ENCODE results near the gene CIDEA. TPM values are rescaled to one million over a fixed set of nuclear protein-coding genes. Genes with fewer than 3 reads are reported as not detected.
"Not testable (repeated sequence)": the region's sequence is repeated elsewhere in the genome, so short reads cannot be mapped to it uniquely, and the experiment has no call there.

The CIDEA gene
- total and polyA plus RNA-seq, 3 donors from 2014 or later = 0.57 TPM; not detected in 2

DNA sequence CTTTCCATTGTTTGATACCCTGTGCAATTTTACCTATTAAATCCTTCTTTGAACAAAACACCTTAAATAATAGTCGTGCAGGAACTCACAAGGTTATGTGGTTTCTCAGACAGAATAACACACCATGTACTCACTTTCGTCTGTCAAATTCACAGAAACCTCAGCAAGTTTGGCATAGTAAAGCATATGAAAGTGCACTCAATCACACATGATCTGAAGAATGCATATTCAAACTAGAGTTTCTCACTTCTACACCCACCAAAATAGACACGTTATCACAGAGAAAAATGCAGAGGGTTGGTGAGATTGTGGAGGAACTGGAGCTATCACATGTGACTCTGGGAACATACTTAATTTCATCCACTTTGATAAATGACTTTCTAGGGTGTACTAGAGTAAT, 25.9 kb upstream of the CIDEA start:
- H3K27me3 ChIP-seq; intact Hi-C loops (cut with DNase I; ENCODE audit: low total_unique reads); DNase-seq; H3K4me3 ChIP-seq; H3K9me3 ChIP-seq; H3K27ac ChIP-seq; H3K36me3 ChIP-seq (ENCODE audit: low read depth, missing control alignments); H3K4me1 ChIP-seq: not testable (repeated sequence)
- 90% methylated on average over 2 of the region's 3 CpGs; no CpG with 5 or more reads in 1 of the 2 donors for WGBS, 2 donors

DNA sequence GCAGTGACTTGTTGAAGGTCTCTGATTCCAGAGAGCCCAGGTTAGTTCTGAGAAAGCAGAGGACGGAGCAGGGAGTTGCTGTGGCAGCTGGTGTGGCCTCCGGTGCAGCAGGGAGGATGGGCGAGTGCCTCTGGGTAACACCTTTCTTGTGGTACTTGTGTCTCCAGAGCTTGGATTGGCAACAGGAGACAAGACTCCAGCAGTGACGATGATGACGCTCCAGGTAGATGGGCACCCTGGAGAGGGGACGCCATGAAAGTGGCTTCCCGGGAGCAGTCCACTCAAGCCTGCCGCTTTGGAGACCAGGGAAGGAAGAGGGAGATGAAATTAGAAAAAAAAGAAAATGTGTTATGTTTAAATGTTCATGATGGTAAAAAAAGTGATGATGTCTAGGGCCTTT, 23.6 kb upstream of the CIDEA start:
- 93 to 94% methylated on average over 8 of the region's 8 CpGs for WGBS, 2 donors
- H3K4me1 ChIP-seq; H3K9me3 ChIP-seq; DNase-seq; H3K27me3 ChIP-seq; H3K4me3 ChIP-seq; H3K27ac ChIP-seq; H3K36me3 ChIP-seq (ENCODE audit: low read depth, missing control alignments); intact Hi-C loops (cut with DNase I; ENCODE audit: low total_unique reads): not testable (repeated sequence)

DNA sequence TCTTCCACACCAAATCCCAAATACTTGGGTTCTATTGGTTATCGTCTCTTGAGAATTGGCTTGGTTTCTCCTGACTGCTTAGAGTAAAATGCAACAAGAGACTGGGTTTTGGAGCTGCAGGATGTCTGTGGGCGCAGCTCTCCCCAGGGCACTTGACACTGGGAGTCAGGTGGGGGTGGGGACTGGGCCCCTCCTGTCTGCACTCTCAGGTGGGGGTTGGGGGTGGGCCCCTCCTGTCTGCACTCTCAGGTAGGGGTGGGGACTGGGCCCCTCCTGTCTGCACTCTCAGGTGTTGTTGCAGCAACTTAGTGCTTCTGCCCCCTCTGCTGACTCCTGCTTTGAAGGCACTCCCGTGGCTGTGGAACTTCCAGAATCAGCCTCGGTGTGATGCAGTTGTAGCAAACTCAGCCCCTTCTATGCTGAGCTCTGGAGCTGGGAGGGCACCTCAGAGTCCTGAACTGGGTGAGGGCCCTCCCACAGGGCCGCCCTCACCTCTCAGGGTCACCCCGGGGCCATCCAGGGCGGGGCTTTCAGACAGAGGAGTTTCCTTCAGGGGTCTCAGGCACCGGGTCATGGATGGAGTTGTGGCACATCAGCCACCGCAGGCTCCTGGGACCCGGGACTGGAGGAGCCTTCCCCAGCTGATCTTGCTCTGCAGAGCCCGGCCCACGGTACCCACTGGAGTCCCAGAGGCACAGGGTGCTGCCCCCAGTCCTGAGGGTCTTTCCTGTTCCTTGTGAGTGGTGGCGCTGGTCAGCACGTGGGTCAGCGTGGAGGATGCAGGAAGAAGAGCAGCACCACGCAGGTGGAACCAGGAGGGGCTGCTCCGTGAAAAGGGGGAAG, 22.9 kb upstream of the CIDEA start:
- H3K4me3 ChIP-seq = no peak overlapping the region
- TF ChIP-seq, protein P1, sequence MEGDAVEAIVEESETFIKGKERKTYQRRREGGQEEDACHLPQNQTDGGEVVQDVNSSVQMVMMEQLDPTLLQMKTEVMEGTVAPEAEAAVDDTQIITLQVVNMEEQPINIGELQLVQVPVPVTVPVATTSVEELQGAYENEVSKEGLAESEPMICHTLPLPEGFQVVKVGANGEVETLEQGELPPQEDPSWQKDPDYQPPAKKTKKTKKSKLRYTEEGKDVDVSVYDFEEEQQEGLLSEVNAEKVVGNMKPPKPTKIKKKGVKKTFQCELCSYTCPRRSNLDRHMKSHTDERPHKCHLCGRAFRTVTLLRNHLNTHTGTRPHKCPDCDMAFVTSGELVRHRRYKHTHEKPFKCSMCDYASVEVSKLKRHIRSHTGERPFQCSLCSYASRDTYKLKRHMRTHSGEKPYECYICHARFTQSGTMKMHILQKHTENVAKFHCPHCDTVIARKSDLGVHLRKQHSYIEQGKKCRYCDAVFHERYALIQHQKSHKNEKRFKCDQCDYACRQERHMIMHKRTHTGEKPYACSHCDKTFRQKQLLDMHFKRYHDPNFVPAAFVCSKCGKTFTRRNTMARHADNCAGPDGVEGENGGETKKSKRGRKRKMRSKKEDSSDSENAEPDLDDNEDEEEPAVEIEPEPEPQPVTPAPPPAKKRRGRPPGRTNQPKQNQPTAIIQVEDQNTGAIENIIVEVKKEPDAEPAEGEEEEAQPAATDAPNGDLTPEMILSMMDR (IDR thresholded peaks at IDR 0.05) = no peak
- no peak for TF ChIP-seq POLR2A (IDR thresholded peaks at IDR 0.05)
- no peaks in the 10 kb centered on the region for H3K4me1 ChIP-seq
- H3K9me3 ChIP-seq = no peaks in the 10 kb centered on the region
- WGBS, 2 donors = 87 to 94% methylated on average over 16 to 17 of the region's 17 CpGs
- H3K36me3 ChIP-seq (ENCODE audit: low read depth, missing control alignments) = no peaks in the 10 kb centered on the region
- no peak overlapping the region for H3K27ac ChIP-seq
- intact Hi-C loops (cut with DNase I; ENCODE audit: low total_unique reads) = no loop called here
- DNase-seq = no peak
- no peaks in the 10 kb centered on the region for H3K27me3 ChIP-seq

DNA sequence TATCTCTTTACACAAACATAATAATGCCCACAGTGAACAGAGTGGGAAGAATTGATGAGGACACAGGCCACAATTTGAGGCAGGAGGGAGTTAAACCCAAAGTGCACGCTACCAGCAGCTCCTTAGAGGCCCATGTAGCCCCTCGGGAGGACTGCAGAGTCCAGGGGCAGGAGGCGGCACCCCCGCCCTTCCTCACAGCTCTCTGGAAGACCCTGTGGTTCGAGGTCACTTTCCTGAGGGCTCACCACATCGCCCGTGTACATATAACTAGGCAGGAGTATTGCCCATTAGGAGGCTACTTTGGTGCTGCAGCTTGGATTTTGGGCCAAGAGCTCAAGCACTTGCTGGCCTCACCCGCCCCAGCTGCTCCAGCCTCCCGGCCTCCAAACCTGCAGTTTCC, 22.2 kb upstream of the CIDEA start:
- Histone ChIP-seq H3K36me3 (ENCODE audit: low read depth, missing control alignments) (no peaks in the 10 kb centered on the region), H3K27me3 (no peaks in the 10 kb centered on the region), H3K4me3 (no peak overlapping the region), H3K4me1 (peaks cover 2% of the 10 kb centered on the region), H3K27ac (no peak overlapping the region), H3K9me3 (no peaks in the 10 kb centered on the region)
- 81 to 88% methylated on average over 9 of the region's 9 CpGs for WGBS, 2 donors
- DNase-seq = no peak
- intact Hi-C loops (cut with DNase I; ENCODE audit: low total_unique reads) = no loop called here
- no peak for TF ChIP-seq POLR2A (IDR thresholded peaks at IDR 0.05)
- TF ChIP-seq, protein P1 (IDR thresholded peaks at IDR 0.05) = no peak

DNA sequence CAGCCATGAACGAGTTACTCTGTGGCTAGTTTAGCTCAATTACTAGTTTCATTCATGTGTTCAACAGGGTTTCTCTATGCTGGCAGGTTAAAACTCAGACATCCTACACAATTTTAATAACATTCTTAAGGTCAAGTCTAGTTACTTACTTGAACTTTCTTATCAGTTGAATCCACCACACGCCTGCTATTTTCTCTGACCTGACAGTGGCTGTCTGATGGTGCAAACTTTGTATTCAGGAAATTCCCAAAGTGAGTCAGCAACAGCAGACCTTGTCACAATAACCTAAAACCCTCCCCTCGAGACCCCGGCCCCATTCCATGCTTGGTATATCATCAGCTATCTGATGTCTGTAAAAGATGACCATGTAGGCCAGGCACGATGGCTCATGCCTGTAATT, 20.8 kb upstream of the CIDEA start:
- H3K36me3 ChIP-seq (ENCODE audit: low read depth, missing control alignments) = no peaks in the 10 kb centered on the region
- DNase-seq = no peak
- no peak overlapping the region for H3K4me3 ChIP-seq
- H3K27me3 ChIP-seq = no peaks in the 10 kb centered on the region
- intact Hi-C loops (cut with DNase I; ENCODE audit: low total_unique reads) = no loop called here
- no peak overlapping the region for H3K27ac ChIP-seq
- H3K9me3 ChIP-seq = no peaks in the 10 kb centered on the region
- TF ChIP-seq, protein P1 (IDR thresholded peaks at IDR 0.05) = no peak
- TF ChIP-seq POLR2A (IDR thresholded peaks at IDR 0.05) = no peak
- H3K4me1 ChIP-seq = peaks cover 6% of the 10 kb centered on the region
- WGBS, 2 donors = 70 to 74% methylated on average over 5 of the region's 5 CpGs

Measured in testis (tissue), 3 donors.